WI38 (cell line): ENCODE measurements around the gene ALDH16A1.

Experiments used
- H3K4me3 ChIP-seq: 2 replicates; pipeline ENCODE4 v1.5.1; 2011; ENCODE audit warnings: low read depth, mild to moderate bottlenecking, control low read depth, low read length
- CTCF ChIP-seq: IDR thresholded peaks from 2 replicates; pipeline ENCODE4 v1.5.1; 2012; ENCODE audit warnings: low read depth, mild to moderate bottlenecking, control low read depth, low read length

Gene ALDH16A1

GRCh38 chr19:49468746-49469447 lies 15.9 kb downstream of the ALDH16A1 start:
- TF ChIP-seq CTCF = no peak
- no peak overlapping the region for H3K4me3 ChIP-seq

GRCh38 chr19:49469828-49470614 lies 17.0 kb downstream of the ALDH16A1 start:
- TF ChIP-seq CTCF = no peak
- no peak overlapping the region for H3K4me3 ChIP-seq

- H3K4me3 ChIP-seq = no peak overlapping the region
- no peak for TF ChIP-seq CTCF
Observed at GRCh38 chr19:49470615-49470978, 17.6 kb downstream of the ALDH16A1 start.

- TF ChIP-seq CTCF = no peak
- no peak overlapping the region for H3K4me3 ChIP-seq
Observed at GRCh38 chr19:49472936-49473335, 19.9 kb downstream of the ALDH16A1 start.

- peak overlapping the region; percentile 70 for H3K4me3 ChIP-seq
Observed at GRCh38 chr19:49473501-49473867, 20.5 kb downstream of the ALDH16A1 start.

- H3K4me3 ChIP-seq = peak within 1 kb of the TSS; percentile 70
- TF ChIP-seq CTCF = peak; percentile 93
Observed at GRCh38 chr19:49473868-49474541, 21.0 kb downstream of the ALDH16A1 start, which contains the start of gene FLT3LG. TSS of gene FLT3LG (plus strand) at chr19:49474215. CDS start at chr19:49474640, 425 bp downstream.

- H3K4me3 ChIP-seq = peak overlapping the region; percentile 70
- no peak for TF ChIP-seq CTCF
Observed at GRCh38 chr19:49474542-49474924, 21.5 kb downstream of the ALDH16A1 start.
